Fibroblast of villous mesenchyme (primary cell): ENCODE measurements around the gene RYR2. TPM values are rescaled to one million over a fixed set of nuclear protein-coding genes. Genes with fewer than 3 reads are reported as not detected.

Experiments
- DNase-seq: peaks from one replicate; pipeline ENCODE4 v3.0.0-alpha.2; 2010; ENCODE audit warnings: low read depth
- H3K4me3 ChIP-seq: 2 replicates; pipeline ENCODE4 v1.5.1; 2011; ENCODE audit warnings: low read depth, mild to moderate bottlenecking, low read length
- total RNA-seq: library from RNA; depleted of rRNA; stranded (reverse); fragments of >200 nt; gene quantifications from 2 replicates; pipeline ENCODE4 v1.2.3, GENCODE V29; 2012
- TF ChIP-seq, protein P1 (sequence below): IDR thresholded peaks from 2 replicates; pipeline ENCODE4 v1.5.1; 2012; ENCODE audit warnings: low read depth, mild to moderate bottlenecking, low read length; ENCODE audit not compliant: insufficient read depth

The RYR2 gene
- total RNA-seq, 1 donor: not detected

DNA sequence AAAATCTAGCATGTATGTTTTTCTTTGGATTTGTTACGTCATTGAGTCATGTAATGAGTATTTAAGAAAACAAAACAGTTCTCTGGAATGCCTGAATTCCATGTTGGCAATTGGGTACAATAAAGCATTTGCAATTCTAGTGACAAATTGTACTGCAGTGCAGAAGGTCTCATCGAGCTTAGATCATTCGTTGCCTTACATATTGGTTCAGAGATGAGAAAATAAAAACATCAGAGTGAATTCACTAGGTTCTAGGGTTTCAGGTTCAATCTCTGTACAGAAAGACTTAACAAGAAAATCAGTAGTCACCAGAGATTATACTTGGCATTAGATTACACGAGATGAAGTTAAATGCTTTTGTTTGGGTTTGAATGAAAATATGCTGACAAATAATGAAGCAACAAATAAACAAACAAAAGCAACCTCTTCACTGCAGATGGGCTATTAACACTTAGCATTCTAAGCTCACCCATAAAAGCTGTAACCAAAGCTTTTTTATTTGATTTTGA is 124.7 kb downstream of the RYR2 start:
- H3K4me3 ChIP-seq: no peak overlapping the region
- TF ChIP-seq, protein P1, sequence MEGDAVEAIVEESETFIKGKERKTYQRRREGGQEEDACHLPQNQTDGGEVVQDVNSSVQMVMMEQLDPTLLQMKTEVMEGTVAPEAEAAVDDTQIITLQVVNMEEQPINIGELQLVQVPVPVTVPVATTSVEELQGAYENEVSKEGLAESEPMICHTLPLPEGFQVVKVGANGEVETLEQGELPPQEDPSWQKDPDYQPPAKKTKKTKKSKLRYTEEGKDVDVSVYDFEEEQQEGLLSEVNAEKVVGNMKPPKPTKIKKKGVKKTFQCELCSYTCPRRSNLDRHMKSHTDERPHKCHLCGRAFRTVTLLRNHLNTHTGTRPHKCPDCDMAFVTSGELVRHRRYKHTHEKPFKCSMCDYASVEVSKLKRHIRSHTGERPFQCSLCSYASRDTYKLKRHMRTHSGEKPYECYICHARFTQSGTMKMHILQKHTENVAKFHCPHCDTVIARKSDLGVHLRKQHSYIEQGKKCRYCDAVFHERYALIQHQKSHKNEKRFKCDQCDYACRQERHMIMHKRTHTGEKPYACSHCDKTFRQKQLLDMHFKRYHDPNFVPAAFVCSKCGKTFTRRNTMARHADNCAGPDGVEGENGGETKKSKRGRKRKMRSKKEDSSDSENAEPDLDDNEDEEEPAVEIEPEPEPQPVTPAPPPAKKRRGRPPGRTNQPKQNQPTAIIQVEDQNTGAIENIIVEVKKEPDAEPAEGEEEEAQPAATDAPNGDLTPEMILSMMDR: no peak
- no peak for DNase-seq

DNA sequence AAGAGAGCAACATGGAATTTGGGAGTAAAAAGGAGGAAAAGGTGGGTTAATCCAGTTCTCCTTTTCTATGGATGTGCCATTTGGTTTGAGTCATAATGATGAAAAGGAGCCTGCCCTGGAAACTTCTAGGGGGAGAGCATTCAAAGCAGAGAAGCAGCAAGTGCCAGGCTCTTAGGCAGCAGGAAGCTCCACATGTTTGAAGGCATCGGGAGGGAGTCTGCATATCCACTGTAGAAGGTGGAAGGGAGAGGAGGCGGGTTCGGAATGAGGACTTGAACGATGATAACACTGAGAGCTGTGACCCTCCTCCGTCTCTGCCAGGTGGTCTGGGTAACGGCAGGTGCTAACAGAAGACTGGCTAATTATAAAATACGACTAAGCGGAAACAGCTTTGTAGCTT is 128.2 kb downstream of the RYR2 start:
- no peak for DNase-seq
- TF ChIP-seq, protein P1: no peak
- no peak overlapping the region for H3K4me3 ChIP-seq

DNA sequence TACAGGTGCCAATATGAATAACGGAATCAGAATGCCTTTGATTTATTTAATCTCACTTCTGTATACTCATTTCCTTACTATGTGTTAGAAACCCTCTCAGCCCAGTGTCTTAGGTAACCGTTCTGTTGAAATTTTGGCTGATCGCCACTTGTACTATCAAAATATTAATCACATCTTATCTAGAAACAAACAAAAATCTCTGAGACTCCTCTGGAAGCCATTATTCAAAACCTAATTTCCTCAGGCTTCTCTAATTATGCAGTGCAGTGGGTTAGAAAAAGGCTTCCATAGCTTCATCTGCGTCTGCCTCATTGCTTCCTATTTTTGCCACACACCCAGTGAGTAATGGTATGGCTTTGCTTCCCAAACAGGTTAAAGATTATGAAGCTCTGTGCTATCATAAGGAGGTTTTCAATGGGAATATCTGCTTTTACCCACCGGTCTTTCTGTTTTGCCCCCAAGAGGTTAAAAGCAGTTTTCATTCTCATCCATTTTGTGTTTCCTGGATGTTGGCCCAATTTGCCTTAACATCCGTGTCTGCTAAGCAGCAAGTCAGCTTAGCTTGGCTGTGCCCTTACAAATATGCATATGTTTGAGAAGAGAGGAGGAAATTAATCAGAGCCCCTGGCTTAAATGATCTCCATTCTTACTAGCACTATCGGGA is 129.6 kb downstream of the RYR2 start:
- TF ChIP-seq, protein P1: no peak
- DNase-seq: no peak
- H3K4me3 ChIP-seq: no peak overlapping the region

DNA sequence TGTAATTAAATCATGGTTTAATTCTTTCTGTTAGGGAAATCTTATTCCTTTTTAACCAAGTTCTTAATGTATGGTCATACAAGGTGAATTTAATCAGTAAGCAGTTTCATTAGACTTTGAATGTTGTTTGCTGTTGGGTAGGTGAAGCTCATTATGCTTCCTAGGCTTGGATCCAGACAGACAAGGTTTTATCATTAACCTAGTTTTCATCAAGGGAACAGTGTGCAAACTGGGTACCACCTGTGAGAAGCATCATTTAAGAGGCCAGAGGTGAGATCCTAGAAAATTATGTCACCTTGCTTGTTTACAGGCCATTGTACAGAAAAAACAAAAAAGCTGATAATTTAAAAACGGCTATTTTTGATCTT is 130.1 kb downstream of the RYR2 start:
- TF ChIP-seq, protein P1: no peak
- no peak overlapping the region for H3K4me3 ChIP-seq
- no peak for DNase-seq

DNA sequence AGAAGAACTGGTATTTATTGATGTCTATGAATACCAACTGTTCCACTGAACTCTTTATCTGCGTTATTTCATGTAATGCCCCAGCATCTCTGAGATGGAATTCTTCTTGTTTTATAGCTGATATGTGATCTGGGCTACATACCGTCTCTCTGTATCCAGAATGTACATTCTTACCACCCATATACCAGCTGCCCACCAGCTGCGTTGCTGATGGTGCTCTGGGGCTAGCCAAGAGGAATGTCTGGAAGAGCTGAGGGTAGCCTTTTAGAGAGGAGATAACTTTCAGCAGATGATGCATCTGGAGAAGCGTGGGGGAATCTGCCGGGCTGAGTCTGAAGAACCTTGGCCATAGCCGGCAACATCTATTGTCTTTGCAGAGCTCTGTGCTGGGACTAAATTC is 137.5 kb downstream of the RYR2 start:
- TF ChIP-seq, protein P1: no peak
- H3K4me3 ChIP-seq: no peak overlapping the region
- no peak for DNase-seq

DNA sequence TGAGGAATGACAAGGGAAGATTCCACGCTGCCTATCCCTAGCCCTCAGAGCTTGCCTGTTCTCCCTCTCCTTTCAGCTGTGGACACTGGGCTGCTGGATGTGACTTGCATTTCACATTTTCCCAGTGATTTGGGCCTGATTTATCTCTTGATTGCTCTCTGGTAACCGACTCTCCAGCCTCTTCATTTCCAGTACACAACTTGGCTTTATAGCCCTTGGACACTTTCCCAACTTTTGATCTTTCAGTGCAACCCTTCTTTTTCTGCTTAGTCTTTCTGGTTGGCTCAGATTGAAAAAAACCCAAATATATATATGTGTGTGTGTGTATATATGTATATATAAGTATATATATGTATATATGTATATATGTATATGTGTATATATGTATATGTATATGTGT is 138.3 kb downstream of the RYR2 start:
- no peak overlapping the region for H3K4me3 ChIP-seq
- TF ChIP-seq, protein P1: no peak
- no peak for DNase-seq
